GM19025 (cell line): ENCODE results near the gene RFT1.
A peak's percentile ranks its signal among the peaks of the same experiment; 100 is the strongest.

ENCODE experiments used
- ATAC-seq: cut with Tn5 transposase; IDR thresholded peaks from one replicate; pipeline ENCODE4 v1.9.1; 2021; ENCODE audit warnings: mild to moderate bottlenecking, low read depth, moderate library complexity; ENCODE audit not compliant: unreplicated experiment

The RFT1 gene

GRCh38 chr3:53129344-53129743 lies 891 bp downstream of the RFT1 start:
- ATAC-seq = no peak

GRCh38 chr3:53126601-53127000 lies 3.6 kb downstream of the RFT1 start:
- no peak for ATAC-seq

GRCh38 chr3:53123953-53124352 lies 6.3 kb downstream of the RFT1 start:
- ATAC-seq = no peak

GRCh38 chr3:53123510-53123909 lies 6.7 kb downstream of the RFT1 start:
- ATAC-seq = no peak

- ATAC-seq = no peak
Measured at GRCh38 chr3:53122933-53123305, 7.3 kb downstream of the RFT1 start.

- no peak for ATAC-seq
Measured at GRCh38 chr3:53122255-53122932, 7.8 kb downstream of the RFT1 start.

- no peak for ATAC-seq
Measured at GRCh38 chr3:53120336-53120735, 9.9 kb downstream of the RFT1 start.

- no peak for ATAC-seq
Measured at GRCh38 chr3:53116956-53117355, 13.3 kb downstream of the RFT1 start.

GRCh38 chr3:53114412-53115074 lies 15.7 kb downstream of the RFT1 start:
- ATAC-seq = no peak

GRCh38 chr3:53114011-53114400 lies 16.2 kb downstream of the RFT1 start:
- no peak for ATAC-seq

GRCh38 chr3:53113293-53114010 lies 16.8 kb downstream of the RFT1 start:
- no peak for ATAC-seq

GRCh38 chr3:53111822-53112221 lies 18.4 kb downstream of the RFT1 start:
- ATAC-seq = no peak

- ATAC-seq = no peak
Measured at GRCh38 chr3:53109891-53110771, 20.1 kb downstream of the RFT1 start.

- ATAC-seq = no peak
Measured at GRCh38 chr3:53109190-53109589, 21.0 kb downstream of the RFT1 start.

GRCh38 chr3:53104762-53105161 lies 25.5 kb downstream of the RFT1 start:
- no peak for ATAC-seq

GRCh38 chr3:53103397-53104296 lies 26.6 kb downstream of the RFT1 start:
- ATAC-seq = no peak

- ATAC-seq = peak; percentile 86
Measured at GRCh38 chr3:53102601-53103147, 27.6 kb downstream of the RFT1 start.

- no peak for ATAC-seq
Measured at GRCh38 chr3:53101956-53102355, 28.3 kb downstream of the RFT1 start.

- no peak for ATAC-seq
Measured at GRCh38 chr3:53100818-53101466, 29.3 kb downstream of the RFT1 start.
